Vagina (tissue), 2 donors: Measurements from ENCODE around the gene USH1C.

ENCODE experiments used
- POLR2A ChIP-seq, 2 donors: fragments of 450-650 bp; IDR thresholded peaks; one replicate each; pipeline ENCODE4 v1.6.1; 2017; ENCODE audit warnings: antibody characterized with exemption in 2 of 2, mild to moderate bottlenecking in 2 of 2, moderate library complexity in 2 of 2
- POLR2AphosphoS5 ChIP-seq, 2 donors: sonication (generic); formaldehyde crosslinking; IDR thresholded peaks; one replicate each; pipeline ENCODE4 v1.9.0; 2017; ENCODE audit warnings: antibody characterized with exemption in 2 of 2, mild to moderate bottlenecking in 2 of 2, low read depth in 1 of 2; ENCODE audit not compliant: insufficient read depth in 1 of 2
- TF ChIP-seq, protein P1 (sequence below), 3 experiments: fragments of 450-650 bp in 2 of 3; fragments of 200-600 bp in 1 of 3; sonication (generic) in 1 of 3; IDR thresholded peaks; one replicate each; pipeline ENCODE4 v1.5.1; 2017 to 2019; ENCODE audit warnings: antibody characterized with exemption in 3 of 3, mild to moderate bottlenecking in 2 of 3, moderate library complexity in 2 of 3

DNA sequence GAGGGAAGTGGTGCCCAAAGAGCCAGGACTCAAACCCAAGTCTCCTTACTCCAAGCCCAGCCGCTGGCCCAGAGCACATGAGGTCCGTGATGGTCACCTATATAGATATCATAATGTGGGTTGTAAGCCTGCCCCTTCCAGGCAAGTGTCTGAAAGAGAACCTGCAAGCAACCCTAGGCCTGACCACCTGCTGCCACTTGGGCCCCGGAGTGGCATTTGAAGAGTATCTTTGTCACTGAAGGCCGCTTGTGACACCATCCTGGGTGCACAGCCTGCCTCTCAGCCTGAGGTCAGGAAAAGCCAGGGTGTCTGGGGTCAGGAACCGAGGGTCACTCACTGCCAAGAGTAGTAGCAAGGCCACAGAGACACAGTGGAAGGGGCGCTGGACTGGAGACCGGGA is 35.2 kb upstream of the USH1C start:
- TF ChIP-seq, protein P1, sequence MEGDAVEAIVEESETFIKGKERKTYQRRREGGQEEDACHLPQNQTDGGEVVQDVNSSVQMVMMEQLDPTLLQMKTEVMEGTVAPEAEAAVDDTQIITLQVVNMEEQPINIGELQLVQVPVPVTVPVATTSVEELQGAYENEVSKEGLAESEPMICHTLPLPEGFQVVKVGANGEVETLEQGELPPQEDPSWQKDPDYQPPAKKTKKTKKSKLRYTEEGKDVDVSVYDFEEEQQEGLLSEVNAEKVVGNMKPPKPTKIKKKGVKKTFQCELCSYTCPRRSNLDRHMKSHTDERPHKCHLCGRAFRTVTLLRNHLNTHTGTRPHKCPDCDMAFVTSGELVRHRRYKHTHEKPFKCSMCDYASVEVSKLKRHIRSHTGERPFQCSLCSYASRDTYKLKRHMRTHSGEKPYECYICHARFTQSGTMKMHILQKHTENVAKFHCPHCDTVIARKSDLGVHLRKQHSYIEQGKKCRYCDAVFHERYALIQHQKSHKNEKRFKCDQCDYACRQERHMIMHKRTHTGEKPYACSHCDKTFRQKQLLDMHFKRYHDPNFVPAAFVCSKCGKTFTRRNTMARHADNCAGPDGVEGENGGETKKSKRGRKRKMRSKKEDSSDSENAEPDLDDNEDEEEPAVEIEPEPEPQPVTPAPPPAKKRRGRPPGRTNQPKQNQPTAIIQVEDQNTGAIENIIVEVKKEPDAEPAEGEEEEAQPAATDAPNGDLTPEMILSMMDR (IDR thresholded peaks at IDR 0.05): no peak
- no peak for TF ChIP-seq POLR2A (IDR thresholded peaks at IDR 0.05)
- TF ChIP-seq POLR2AphosphoS5 (IDR thresholded peaks at IDR 0.05; ENCODE audit: insufficient read depth in 1 of 2, low read depth in 1 of 2): no peak
